HepG2 (cell line): ENCODE results near the gene GPC3. TPM values are rescaled to one million over a fixed set of nuclear protein-coding genes. Genes with fewer than 3 reads are reported as not detected.
A peak's percentile ranks its signal among the peaks of the same experiment; 100 is the strongest.

Experiments
- ATAC-seq: fragments of 200-7000 bp; cut with Tn5 transposase; 3 replicates; pipeline ENCODE4 v1.9.1; 2020; ENCODE audit warnings: mild to moderate bottlenecking, moderate library complexity
- BruUV-seq: library from RNA; stranded (reverse); fragments of 400-500 nt; replicated peaks from 2 replicates; lab custom pipeline; 2021; lab: Mats Ljungman, UMichigan
- CTCF ChIA-PET: fragments of 300-600 bp; formaldehyde crosslinking; extraction: SDS; loops from one replicate; lab custom pipeline; 2021; ENCODE audit warnings: low total read pairs, inconsistent platforms, low intra/inter-chr PET ratio; lab: Yijun Ruan, JAX
- POLR2A ChIA-PET: fragments of 350-600 bp; sonication (Branson Sonifier 250); formaldehyde crosslinking; loops from one replicate; lab custom pipeline; 2020; ENCODE audit warnings: antibody characterized with exemption, inconsistent platforms; lab: Yijun Ruan, JAX
- DNase-seq: peaks from one replicate; pipeline ENCODE4 v3.0.0-alpha.2; 2015; ENCODE audit warnings: low spot score
- FAIRE-seq: peaks from 3 replicates; lab custom pipeline; 2011; peaks lifted over from hg19 to GRCh38; lab: Jason Lieb, UNC
- H2AFZ ChIP-seq: one replicate; pipeline ENCODE4 v1.6.1; 2011; ENCODE audit warnings: low read length, inconsistent platforms
- H3K27ac ChIP-seq: fragments of 300-600 bp; 3 replicates; pipeline ENCODE4 v1.8.0; 2011; ENCODE audit warnings: mixed run types, mild to moderate bottlenecking, mixed read lengths, low read length, inconsistent platforms; ENCODE audit not compliant: insufficient read depth; ENCODE audit errors: extremely low read length
- H3K27me3 ChIP-seq, 2 experiments: fragments of 200-600 bp in 1 of 2; 2 replicates in 1 of 2; 3 replicates in 1 of 2; pipeline versions ENCODE4 v1.6.0 to v1.8.0; 2011; ENCODE audit warnings: low read length in 2 of 2, mild to moderate bottlenecking in 2 of 2, moderate library complexity in 2 of 2, inconsistent platforms in 1 of 2; ENCODE audit not compliant: insufficient read depth in 2 of 2, control insufficient read depth in 1 of 2
- H3K36me3 ChIP-seq, 2 experiments: fragments of 200-600 bp in 1 of 2; replicated peaks in 1 of 2; 2 replicates in 1 of 2; 3 replicates in 1 of 2; pipeline versions ENCODE4 v1.5.1 to v1.8.0; 2011; ENCODE audit warnings: low read length in 2 of 2, inconsistent platforms in 1 of 2; ENCODE audit not compliant: insufficient read depth in 2 of 2, control insufficient read depth in 1 of 2
- H3K4me1 ChIP-seq: 2 replicates; pipeline ENCODE4 v1.5.1; 2012; ENCODE audit warnings: low read length, inconsistent platforms; ENCODE audit not compliant: insufficient read depth
- H3K4me2 ChIP-seq: 2 replicates; pipeline ENCODE4 v1.6.0; 2011; ENCODE audit warnings: low read depth, low read length, inconsistent platforms
- H3K4me3 ChIP-seq, 3 experiments: fragments of 200-600 bp in 1 of 3; sonication (generic), shearing (Covaris generic) in 1 of 3; replicated peaks in 1 of 3; 2 replicates each; pipeline ENCODE4 v1.5.1; 2011 to 2016; ENCODE audit warnings: low read length in 3 of 3, inconsistent platforms in 2 of 3, low read depth in 2 of 3, mild to moderate bottlenecking in 2 of 3, control low read depth in 1 of 3, mixed read lengths in 1 of 3; ENCODE audit not compliant: insufficient read depth in 1 of 3
- H3K79me2 ChIP-seq: one replicate; pipeline ENCODE4 v1.6.1; 2011; ENCODE audit warnings: low read length, inconsistent platforms; ENCODE audit not compliant: insufficient read depth
- H3K9ac ChIP-seq: 2 replicates; pipeline ENCODE4 v1.6.0; 2011; ENCODE audit warnings: mild to moderate bottlenecking, low read depth, low read length, inconsistent platforms; ENCODE audit not compliant: insufficient read depth
- H3K9me3 ChIP-seq: 2 replicates; pipeline ENCODE4 v1.5.1; 2012; ENCODE audit warnings: mild to moderate bottlenecking, low read length
- H4K20me1 ChIP-seq: 2 replicates; pipeline ENCODE4 v1.6.0; 2011; ENCODE audit warnings: inconsistent platforms, mild to moderate bottlenecking, low read length, moderate library complexity; ENCODE audit not compliant: insufficient read depth
- AFF4 ChIP-seq: sonication (generic); formaldehyde crosslinking; IDR thresholded peaks from 2 replicates; pipeline ENCODE4 v1.4.0; 2020; ENCODE audit warnings: missing genetic modification reagents
- ETV6 ChIP-seq: sonication (generic); formaldehyde crosslinking; conservative IDR thresholded peaks from 2 replicates; pipeline ENCODE4 v1.4.0; 2020; ENCODE audit warnings: missing genetic modification reagents
- GFI1 ChIP-seq: sonication (generic); formaldehyde crosslinking; IDR thresholded peaks from 2 replicates; pipeline ENCODE4 v1.5.0; 2020; ENCODE audit warnings: missing genetic modification reagents, mild to moderate bottlenecking, borderline replicate concordance
- GTF3A ChIP-seq: sonication (generic); formaldehyde crosslinking; conservative IDR thresholded peaks from 2 replicates; pipeline ENCODE4 v1.4.0; 2020; ENCODE audit warnings: mild to moderate bottlenecking, missing genetic modification reagents
- MLLT10 ChIP-seq: sonication (generic); formaldehyde crosslinking; IDR thresholded peaks from 2 replicates; pipeline ENCODE4 v1.4.0; 2020; ENCODE audit warnings: missing genetic modification reagents
- MXI1 ChIP-seq: IDR thresholded peaks from 3 replicates; pipeline ENCODE4 v1.6.1; 2012; ENCODE audit warnings: low read depth, low read length, inconsistent platforms, borderline replicate concordance
- RARA ChIP-seq: IDR thresholded peaks from 2 replicates; pipeline ENCODE4 v1.6.1; 2016; ENCODE audit warnings: missing genetic modification reagents, missing compliant biosample characterization
- SALL2 ChIP-seq: sonication (generic); formaldehyde crosslinking; IDR thresholded peaks from 2 replicates; pipeline ENCODE4 v1.8.1; 2023; ENCODE audit warnings: mild to moderate bottlenecking, missing genetic modification reagents, inconsistent platforms
- U2AF2 ChIP-seq: fragments of 200-400 bp; formaldehyde crosslinking; IDR thresholded peaks from 2 replicates; pipeline ENCODE4 v1.6.1; 2017; ENCODE audit warnings: low read depth, mild to moderate bottlenecking, low read length
- ZBED4 ChIP-seq: sonication (generic); formaldehyde crosslinking; IDR thresholded peaks from 2 replicates; pipeline ENCODE4 v1.4.0; 2020; ENCODE audit warnings: missing genetic modification reagents, borderline replicate concordance
- ZFX ChIP-seq: sonication (generic); formaldehyde crosslinking; IDR thresholded peaks from 2 replicates; pipeline ENCODE4 v1.4.0; 2020; ENCODE audit warnings: mild to moderate bottlenecking, low read depth, missing genetic modification reagents, moderate library complexity
- ZNF468 ChIP-seq: sonication (generic); formaldehyde crosslinking; IDR thresholded peaks from 2 replicates; pipeline ENCODE4 v1.8.0; 2022; ENCODE audit warnings: mild to moderate bottlenecking, moderate library complexity, missing genetic modification reagents
- ZNF562 ChIP-seq: sonication (generic); formaldehyde crosslinking; IDR thresholded peaks from 2 replicates; pipeline ENCODE4 v1.8.0; 2022; ENCODE audit warnings: missing genetic modification reagents, borderline replicate concordance
- WGBS: methylation state at CpG from one replicate; pipeline ENCODE4 v1.1.6; 2017; ENCODE audit warnings: low lambda C conversion rate; 5-methylcytosine and 5-hydroxymethylcytosine counted together
- in situ Hi-C: cut with HindIII; loops from 2 replicates; pipeline ENCODE4 v1.10.0; 2017; ENCODE audit warnings: low pct_unique_long_range_greater_than_20kb; ENCODE audit not compliant: extremely low pct_ligation_motif_present
- intact Hi-C: fragments of 100-400 bp; cut with micrococcal nuclease; formaldehyde crosslinking; loops from one replicate; pipeline ENCODE4 v1.10.0; 2022; ENCODE audit not compliant: unreplicated experiment
- polyA plus RNA-seq, 8 experiments: library from polyadenylated mRNA; depleted of rRNA in 3 of 8; stranded (reverse) in 7 of 8; unstranded in 1 of 8; fragments of >200 nt; fragmentation: Illumina TruSeq in 4 of 8; extraction: Trizol in 4 of 8; gene quantifications; 2 replicates each; pipeline versions ENCODE4 v1.2.1 to v1.2.3, GENCODE V29; 2011 to 2016; ENCODE audit warnings: low read depth in 4 of 8, missing spikeins in 1 of 8, mixed read lengths in 1 of 8; ENCODE audit not compliant: insufficient read depth in 1 of 8
- total RNA-seq, 5 experiments: library from RNA; depleted of rRNA; stranded (reverse); fragments of >200 nt; fragmentation: Illumina TruSeq; extraction: Trizol; gene quantifications; 2 replicates each; pipeline ENCODE4 v1.2.3, GENCODE V29; 2016; ENCODE audit warnings: low read depth in 1 of 5

The GPC3 gene
- total and polyA plus RNA-seq, 2 of the 13 experiments (the other 11 are each of a cell fraction or from before 2014, with no cell fraction given), result 1,799 to 3,263 TPM

- TF ChIP-seq ZNF562 (CRISPR knock-in tag), result no peak
- peak; percentile 86; the same call in 1 of the 2 replicates for TF ChIP-seq MLLT10 (CRISPR knock-in tag)
- no peak for TF ChIP-seq MXI1
Measured at GRCh38 chrX:133983974-133984845, 1.2 kb downstream of the GPC3 start (continued).

GRCh38 chrX:133983256-133983973 lies 2.0 kb downstream of the GPC3 start:
- H3K9ac ChIP-seq, result peak overlapping the region; percentile 79
- H3K36me3 ChIP-seq, result peaks cover 1 to 28% of the 10 kb centered on the region in 2 experiments
- H3K27ac ChIP-seq, result peak overlapping the region; percentile 85
- peaks cover 16% of the 10 kb centered on the region for H4K20me1 ChIP-seq
- peaks cover 84% of the 10 kb centered on the region for H3K79me2 ChIP-seq
- H3K27me3 ChIP-seq, result no peaks in the 10 kb centered on the region; a peak in 1 of 5 replicates
- H3K4me3 ChIP-seq, result peak overlapping the region; percentile 80 to 88 (median 86)
- intact Hi-C loops, result no loop called here
- in situ Hi-C loops, result loop anchor here (5.0 kb wide), 1 partner anchor 39 kb away; no protein-coding TSS in a partner anchor
- peak; percentile 51 for FAIRE-seq
- H3K4me2 ChIP-seq, result peak overlapping the region; percentile 80
- ChIA-PET POLR2A (interaction anchor here (0.7 to 2.9 kb wide), 5 partner anchors 10 to 43 kb away, joined by 3 to 28 read pairs (median 4); no protein-coding TSS in a partner anchor), CTCF (no interaction called here)
- no peak for DNase-seq
- H3K9me3 ChIP-seq, result no peaks in the 10 kb centered on the region
- no peak overlapping the region for H2AFZ ChIP-seq
- no peak for ATAC-seq
- TSS peak; percentile 20 for BruUV-seq
- peaks cover 10% of the 10 kb centered on the region for H3K4me1 ChIP-seq
- WGBS, result 0% methylated on average over 3 of the region's 8 CpGs
- TF ChIP-seq ZFX (CRISPR knock-in tag) (peak; percentile 17; the same call in 1 of the 2 replicates), AFF4 (peak; percentile 73), RARA (no peak), U2AF2 (no peak), ETV6 (no peak), GFI1 (CRISPR knock-in tag) (no peak), GTF3A (CRISPR knock-in tag) (no peak), ZBED4 (CRISPR knock-in tag) (no peak), SALL2 (CRISPR knock-in tag) (no peak), ZNF468 (CRISPR knock-in tag) (no peak)
